ENCODE measurements around the gene AMIGO3. TPM values are rescaled to one million over a fixed set of nuclear protein-coding genes. Genes with fewer than 3 reads are reported as not detected.

Gene AMIGO3
- total RNA-seq, 3 donors from 2014 or later: not detected

GRCh38 chr3:49723628-49724551 lies 4.4 kb upstream of the AMIGO3 start, which contains the start of gene GMPPB:
TSS of gene GMPPB (minus strand) at chr3:49723951. CDS start at chr3:49723726, 225 bp downstream.
- Histone ChIP-seq H3K36me3 (ENCODE audit: low read depth) (peaks cover 5% of the 10 kb centered on the region), H3K4me3 (peak within 1 kb of the TSS; percentile 96), H3K4me1 (ENCODE audit: low read depth) (peaks cover 36% of the 10 kb centered on the region), H3K9me3 (no peaks in the 10 kb centered on the region)
- TF ChIP-seq CTCF (IDR thresholded peaks at IDR 0.05): no peak
- ATAC-seq (peak; percentile 87), DNase-seq (peak; percentile 97 to 99 (median 98))
- intact Hi-C loops (cut with DNase I, micrococcal nuclease): no loop called here

- H3K4me1 ChIP-seq (ENCODE audit: low read depth): peaks cover 43% of the 10 kb centered on the region
- H3K4me3 ChIP-seq: peak overlapping the region; percentile 96
- no peaks in the 10 kb centered on the region for H3K9me3 ChIP-seq
- no peak for TF ChIP-seq CTCF (IDR thresholded peaks at IDR 0.05)
- DNase-seq (peak; percentile 88 to 93 (median 88)), ATAC-seq (peak; percentile 68)
- H3K36me3 ChIP-seq (ENCODE audit: low read depth): peaks cover 5% of the 10 kb centered on the region
- intact Hi-C loops (cut with DNase I, micrococcal nuclease): no loop called here
Measured at GRCh38 chr3:49723296-49723627, 3.8 kb upstream of the AMIGO3 start.

- ATAC-seq (no peak), DNase-seq (no peak)
- peaks cover 5% of the 10 kb centered on the region for H3K36me3 ChIP-seq (ENCODE audit: low read depth)
- no peak for TF ChIP-seq CTCF (IDR thresholded peaks at IDR 0.05)
- H3K9me3 ChIP-seq: no peaks in the 10 kb centered on the region
- peak overlapping the region; percentile 96 for H3K4me3 ChIP-seq
- H3K4me1 ChIP-seq (ENCODE audit: low read depth): peaks cover 44% of the 10 kb centered on the region
- intact Hi-C loops (cut with DNase I, micrococcal nuclease): no loop called here
Measured at GRCh38 chr3:49722896-49723295, 3.4 kb upstream of the AMIGO3 start.

GRCh38 chr3:49721896-49722781 lies 2.7 kb upstream of the AMIGO3 start:
- DNase-seq (peak in 1 of 3 donors; percentile 40), ATAC-seq (no peak)
- Histone ChIP-seq H3K9me3 (no peaks in the 10 kb centered on the region), H3K36me3 (ENCODE audit: low read depth) (peaks cover 5% of the 10 kb centered on the region), H3K4me1 (ENCODE audit: low read depth) (peaks cover 44% of the 10 kb centered on the region), H3K4me3 (no peak overlapping the region)
- intact Hi-C loops (cut with DNase I, micrococcal nuclease): no loop called here
- TF ChIP-seq CTCF (IDR thresholded peaks at IDR 0.05): no peak

GRCh38 chr3:49721596-49721895 lies 2.1 kb upstream of the AMIGO3 start:
- intact Hi-C loops (cut with DNase I, micrococcal nuclease): no loop called here

More at GRCh38 chr3:49721596-49721895, 2.1 kb upstream of the AMIGO3 start:
- ATAC-seq (no peak), DNase-seq (no peak)
- peaks cover 40% of the 10 kb centered on the region for H3K4me1 ChIP-seq (ENCODE audit: low read depth)
- H3K9me3 ChIP-seq: no peaks in the 10 kb centered on the region
- peaks cover 5% of the 10 kb centered on the region for H3K36me3 ChIP-seq (ENCODE audit: low read depth)
- TF ChIP-seq CTCF (IDR thresholded peaks at IDR 0.05): no peak
- H3K4me3 ChIP-seq: no peak overlapping the region

Data from mucosa of descending colon (tissue), 3 donors.